NK-92 (cell line): ENCODE results near the gene EMC8.

Experiments
- DNase-seq: peaks from one replicate; lab custom pipeline; 2025; ENCODE audit not compliant: unreplicated experiment; lab: John Stamatoyannopoulos, UW

Gene EMC8

GRCh38 chr16:85731179-85731578 lies 68.2 kb downstream of the EMC8 start:
- no peak for DNase-seq

GRCh38 chr16:85730186-85730465 lies 69.2 kb downstream of the EMC8 start:
- no peak for DNase-seq

GRCh38 chr16:85729452-85730185 lies 69.7 kb downstream of the EMC8 start:
- DNase-seq, result no peak

GRCh38 chr16:85728879-85729278 lies 70.5 kb downstream of the EMC8 start:
- DNase-seq, result no peak
